Omental fat pad (tissue), 4 donors: ENCODE data around the gene GSKIP. TPM values are rescaled to one million over a fixed set of nuclear protein-coding genes. Genes with fewer than 3 reads are reported as not detected.

Experiments
- ATAC-seq: fragments of 150-250 bp; one replicate; pipeline ENCODE4 v1.9.1; 2016; ENCODE audit warnings: mild to moderate bottlenecking, moderate library complexity; ENCODE audit not compliant: low FRiP score
- DNase-seq: peaks from one replicate; pipeline ENCODE4 v3.0.0-alpha.2; 2019; ENCODE audit warnings: low spot score
- CTCF ChIP-seq, 3 donors: fragments of 450-650 bp; IDR thresholded peaks; one replicate each; pipeline ENCODE4 v1.5.1; 2016 to 2017; ENCODE audit warnings: antibody characterized with exemption in 3 of 3, mild to moderate bottlenecking in 3 of 3, moderate library complexity in 2 of 3
- total RNA-seq, 4 donors: library from RNA; depleted of rRNA; stranded (reverse); fragments of >200 nt; gene quantifications; one replicate each; pipeline ENCODE4 v1.1.0, GENCODE V29; 2016

Gene GSKIP
- total RNA-seq, 4 donors from 2014 or later: 10.6 to 32.8 (median 16.4) TPM

- no peak for ATAC-seq
- no peak for TF ChIP-seq CTCF (IDR thresholded peaks at IDR 0.05)
- no peak for DNase-seq
Observed at GRCh38 chr14:96359959-96360358, 3.4 kb upstream of the GSKIP start.

DNA sequence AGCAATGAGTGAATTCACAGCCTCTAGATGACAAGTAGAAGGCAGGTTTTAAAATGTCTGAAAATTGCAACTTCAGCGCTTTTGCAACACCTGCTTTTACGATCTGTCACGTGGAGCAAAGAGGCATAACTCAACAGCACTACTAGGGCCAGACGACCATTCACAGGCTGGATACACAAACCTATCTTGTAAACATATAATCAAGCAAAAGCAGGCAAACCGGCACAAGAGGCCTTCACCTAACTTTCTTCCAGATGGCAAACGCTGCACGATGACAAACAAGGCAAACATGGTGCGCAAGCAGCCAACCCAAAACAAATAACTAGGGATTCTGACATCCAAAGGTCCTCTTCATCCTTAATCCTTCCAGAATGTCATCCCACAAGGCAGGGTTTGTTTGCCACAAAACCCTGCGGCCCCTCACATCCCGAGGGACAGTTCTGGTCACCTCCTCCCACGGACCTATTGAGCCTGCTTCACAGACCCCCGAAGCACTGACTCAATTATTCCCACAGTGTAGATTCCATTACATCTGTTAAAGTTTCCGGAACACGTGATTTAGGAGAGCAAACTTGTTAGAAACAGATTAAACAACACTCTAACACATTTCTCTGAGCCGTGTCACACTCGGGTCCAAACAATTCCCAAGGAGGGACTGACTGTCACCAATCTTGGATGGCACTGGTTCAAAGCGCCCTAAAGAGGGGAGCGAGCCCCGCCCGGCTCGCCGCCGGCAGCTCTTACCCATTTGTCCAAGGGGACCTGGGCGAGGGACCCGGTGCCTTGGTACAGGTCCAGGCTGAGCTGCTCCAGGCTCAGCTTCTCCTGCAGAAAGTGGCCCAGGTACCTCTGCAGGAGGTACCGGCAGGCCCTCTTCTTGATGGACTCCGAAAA, 1.0 kb upstream of the GSKIP start:
- TF ChIP-seq CTCF (IDR thresholded peaks at IDR 0.05): no peak
- no peak for DNase-seq
- peak; percentile 43 for ATAC-seq

- peak; percentile 63 for ATAC-seq
Observed at GRCh38 chr14:96363751-96364336, 518 bp downstream of the GSKIP start.

DNA sequence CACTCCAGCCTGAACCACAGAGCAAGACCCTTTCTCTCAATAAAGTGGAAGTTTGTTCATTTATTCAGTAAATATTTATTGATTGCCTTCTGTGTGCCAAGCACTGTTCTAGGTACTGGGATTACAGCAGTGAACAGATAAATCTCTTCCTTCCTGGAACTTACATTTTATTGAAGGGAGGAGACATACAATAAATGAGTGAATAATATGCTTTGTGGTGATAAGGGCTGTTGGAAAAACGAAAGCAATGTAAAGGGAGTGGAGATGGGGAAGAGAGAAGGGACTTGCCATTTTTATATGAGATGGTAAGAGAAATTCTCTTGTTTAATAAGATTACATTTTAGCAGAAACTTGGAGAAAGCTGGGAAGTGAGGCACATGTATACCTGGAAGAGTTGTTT, 1.6 kb downstream of the GSKIP start:
- TF ChIP-seq CTCF (IDR thresholded peaks at IDR 0.05): no peak
- DNase-seq: no peak
- ATAC-seq: no peak

More at GRCh38 chr14:96363751-96364336, 518 bp downstream of the GSKIP start:
- TF ChIP-seq CTCF (IDR thresholded peaks at IDR 0.05): no peak
- DNase-seq: no peak

GRCh38 chr14:96368534-96368933, 5.2 kb downstream of the GSKIP start:
- DNase-seq (no peak), ATAC-seq (no peak)
- TF ChIP-seq CTCF (IDR thresholded peaks at IDR 0.05): no peak

GRCh38 chr14:96370528-96370927, 7.2 kb downstream of the GSKIP start:
- no peak for TF ChIP-seq CTCF (IDR thresholded peaks at IDR 0.05)
- no peak for DNase-seq

More at GRCh38 chr14:96370528-96370927, 7.2 kb downstream of the GSKIP start:
- ATAC-seq: no peak
